ENCODE data around the gene PHKG2. TPM values are rescaled to one million over a fixed set of nuclear protein-coding genes. Genes with fewer than 3 reads are reported as not detected.

PHKG2 gene
- total RNA-seq, 1 experiment from 2014 or later, result 30.9 TPM

GRCh38 chr16:30766206-30766932 lies 18.1 kb downstream of the PHKG2 start:
- no peaks in the 10 kb centered on the region for H3K9me3 ChIP-seq (ENCODE audit: low read length)
- no peak overlapping the region for H3K27ac ChIP-seq (ENCODE audit: low read length)
- BruUV-seq (replicated peaks), result no TSS peak
- intact Hi-C loops (cut with micrococcal nuclease), result no loop called here
- TF ChIP-seq EZH2 (IDR thresholded peaks at IDR 0.05; ENCODE audit: low read length, unreplicated experiment) (no peak), EZH2phosphoT487 (IDR thresholded peaks at IDR 0.05; ENCODE audit: borderline replicate concordance, low read length) (no peak), CTCF (conservative IDR thresholded peaks at IDR 0.05; ENCODE audit: low read depth, low read length) (no peak)
- no peak for ATAC-seq
- H3K36me3 ChIP-seq (ENCODE audit: low read depth, low read length), result peaks cover 21% of the 10 kb centered on the region; the same call in 1 of the 2 replicates
- peaks cover 11% of the 10 kb centered on the region; the same call in 1 of the 2 replicates for H3K4me1 ChIP-seq (ENCODE audit: insufficient read depth, low read length)
- H3K79me2 ChIP-seq (ENCODE audit: low read length), result peaks cover 23% of the 10 kb centered on the region
- H4K20me1 ChIP-seq (ENCODE audit: low read length), result peaks cover 4% of the 10 kb centered on the region; the same call in 1 of the 2 replicates
- no peak overlapping the region for H3K4me2 ChIP-seq (ENCODE audit: low read length)
- no peaks in the 10 kb centered on the region for H3F3A ChIP-seq (ENCODE audit: low read length, unreplicated experiment)
- no peaks in the 10 kb centered on the region for H3K27me3 ChIP-seq (ENCODE audit: low read length)
- H3K4me3 ChIP-seq (ENCODE audit: low read length), result no peak overlapping the region
- no peak overlapping the region for H3K9ac ChIP-seq (ENCODE audit: low read length)
- CTCF ChIA-PET, result no interaction called here
- no peak overlapping the region for H2AFZ ChIP-seq (ENCODE audit: low read length)
- no peaks in the 10 kb centered on the region for H3K9me2 ChIP-seq (replicated peaks; ENCODE audit: low read length)
- DNase-seq, result no peak
- POLR2A ChIA-PET (ENCODE audit: unreplicated experiment), result no interaction called here

- Histone ChIP-seq H3K79me2 (ENCODE audit: low read length) (peaks cover 23% of the 10 kb centered on the region), H3K27me3 (ENCODE audit: low read length) (no peaks in the 10 kb centered on the region), H3K4me3 (ENCODE audit: low read length) (no peak overlapping the region), H3K27ac (ENCODE audit: low read length) (no peak overlapping the region), H3K36me3 (ENCODE audit: low read depth, low read length) (peaks cover 22% of the 10 kb centered on the region; the same call in 1 of the 2 replicates), H4K20me1 (ENCODE audit: low read length) (peaks cover 4% of the 10 kb centered on the region; the same call in 1 of the 2 replicates), H2AFZ (ENCODE audit: low read length) (no peak overlapping the region), H3K9me3 (ENCODE audit: low read length) (no peaks in the 10 kb centered on the region), H3K9me2 (replicated peaks; ENCODE audit: low read length) (no peaks in the 10 kb centered on the region), H3K9ac (ENCODE audit: low read length) (no peak overlapping the region), H3K4me1 (ENCODE audit: insufficient read depth, low read length) (peaks cover 11% of the 10 kb centered on the region; the same call in 1 of the 2 replicates), H3K4me2 (ENCODE audit: low read length) (no peak overlapping the region), H3F3A (ENCODE audit: low read length, unreplicated experiment) (no peaks in the 10 kb centered on the region)
- DNase-seq, result no peak
- CTCF ChIA-PET, result no interaction called here
- BruUV-seq (replicated peaks), result no TSS peak
- no peak for TF ChIP-seq EZH2phosphoT487 (IDR thresholded peaks at IDR 0.05; ENCODE audit: borderline replicate concordance, low read length)
- ATAC-seq, result no peak
- intact Hi-C loops (cut with micrococcal nuclease), result no loop called here
- POLR2A ChIA-PET (ENCODE audit: unreplicated experiment), result no interaction called here
Observed at GRCh38 chr16:30766933-30767284, 18.7 kb downstream of the PHKG2 start.

GRCh38 chr16:30767767-30768465 lies 19.7 kb downstream of the PHKG2 start:
- Histone ChIP-seq H4K20me1 (ENCODE audit: low read length) (peaks cover 4% of the 10 kb centered on the region; the same call in 1 of the 2 replicates), H3K9ac (ENCODE audit: low read length) (no peak overlapping the region), H2AFZ (ENCODE audit: low read length) (no peak overlapping the region), H3K4me1 (ENCODE audit: insufficient read depth, low read length) (peaks cover 10% of the 10 kb centered on the region; the same call in 1 of the 2 replicates), H3K36me3 (ENCODE audit: low read depth, low read length) (peaks cover 25% of the 10 kb centered on the region; the same call in 1 of the 2 replicates), H3K4me2 (ENCODE audit: low read length) (no peak overlapping the region), H3K27me3 (ENCODE audit: low read length) (no peaks in the 10 kb centered on the region), H3K4me3 (ENCODE audit: low read length) (no peak overlapping the region), H3K9me3 (ENCODE audit: low read length) (no peaks in the 10 kb centered on the region), H3K27ac (ENCODE audit: low read length) (no peak overlapping the region), H3K9me2 (replicated peaks; ENCODE audit: low read length) (no peaks in the 10 kb centered on the region), H3F3A (ENCODE audit: low read length, unreplicated experiment) (no peaks in the 10 kb centered on the region), H3K79me2 (ENCODE audit: low read length) (peaks cover 17% of the 10 kb centered on the region)
- CTCF ChIA-PET, result no interaction called here
- TF ChIP-seq EZH2phosphoT487 (IDR thresholded peaks at IDR 0.05; ENCODE audit: borderline replicate concordance, low read length), result no peak
- POLR2A ChIA-PET (ENCODE audit: unreplicated experiment), result no interaction called here
- ATAC-seq, result no peak
- no peak for DNase-seq
- intact Hi-C loops (cut with micrococcal nuclease), result no loop called here
- BruUV-seq (replicated peaks), result no TSS peak
